HepG2 (cell line): ENCODE results near the gene TRAPPC10. TPM values are rescaled to one million over a fixed set of nuclear protein-coding genes. Genes with fewer than 3 reads are reported as not detected.

ENCODE experiments used
- ATAC-seq: fragments of 200-7000 bp; cut with Tn5 transposase; 3 replicates; pipeline ENCODE4 v1.9.1; 2020; ENCODE audit warnings: mild to moderate bottlenecking, moderate library complexity
- BruUV-seq: library from RNA; stranded (reverse); fragments of 400-500 nt; replicated peaks from 2 replicates; lab custom pipeline; 2021; lab: Mats Ljungman, UMichigan
- CTCF ChIA-PET: fragments of 300-600 bp; formaldehyde crosslinking; extraction: SDS; loops from one replicate; lab custom pipeline; 2021; ENCODE audit warnings: low total read pairs, inconsistent platforms, low intra/inter-chr PET ratio; lab: Yijun Ruan, JAX
- POLR2A ChIA-PET: fragments of 350-600 bp; sonication (Branson Sonifier 250); formaldehyde crosslinking; loops from one replicate; lab custom pipeline; 2020; ENCODE audit warnings: antibody characterized with exemption, inconsistent platforms; lab: Yijun Ruan, JAX
- DNase-seq: peaks from one replicate; pipeline ENCODE4 v3.0.0-alpha.2; 2015; ENCODE audit warnings: low spot score
- FAIRE-seq: peaks from 3 replicates; lab custom pipeline; 2011; peaks lifted over from hg19 to GRCh38; lab: Jason Lieb, UNC
- H2AFZ ChIP-seq: one replicate; pipeline ENCODE4 v1.6.1; 2011; ENCODE audit warnings: low read length, inconsistent platforms
- H3K27ac ChIP-seq: fragments of 300-600 bp; 3 replicates; pipeline ENCODE4 v1.8.0; 2011; ENCODE audit warnings: mixed run types, mild to moderate bottlenecking, mixed read lengths, low read length, inconsistent platforms; ENCODE audit not compliant: insufficient read depth; ENCODE audit errors: extremely low read length
- H3K27me3 ChIP-seq, 2 experiments: fragments of 200-600 bp in 1 of 2; 2 replicates in 1 of 2; 3 replicates in 1 of 2; pipeline versions ENCODE4 v1.6.0 to v1.8.0; 2011; ENCODE audit warnings: low read length in 2 of 2, mild to moderate bottlenecking in 2 of 2, moderate library complexity in 2 of 2, inconsistent platforms in 1 of 2; ENCODE audit not compliant: insufficient read depth in 2 of 2, control insufficient read depth in 1 of 2
- H3K36me3 ChIP-seq, 2 experiments: fragments of 200-600 bp in 1 of 2; replicated peaks in 1 of 2; 2 replicates in 1 of 2; 3 replicates in 1 of 2; pipeline versions ENCODE4 v1.5.1 to v1.8.0; 2011; ENCODE audit warnings: low read length in 2 of 2, inconsistent platforms in 1 of 2; ENCODE audit not compliant: insufficient read depth in 2 of 2, control insufficient read depth in 1 of 2
- H3K4me1 ChIP-seq: 2 replicates; pipeline ENCODE4 v1.5.1; 2012; ENCODE audit warnings: low read length, inconsistent platforms; ENCODE audit not compliant: insufficient read depth
- H3K4me2 ChIP-seq: 2 replicates; pipeline ENCODE4 v1.6.0; 2011; ENCODE audit warnings: low read depth, low read length, inconsistent platforms
- H3K4me3 ChIP-seq, 3 experiments: fragments of 200-600 bp in 1 of 3; sonication (generic), shearing (Covaris generic) in 1 of 3; replicated peaks in 1 of 3; 2 replicates each; pipeline ENCODE4 v1.5.1; 2011 to 2016; ENCODE audit warnings: low read length in 3 of 3, inconsistent platforms in 2 of 3, low read depth in 2 of 3, mild to moderate bottlenecking in 2 of 3, control low read depth in 1 of 3, mixed read lengths in 1 of 3; ENCODE audit not compliant: insufficient read depth in 1 of 3
- H3K79me2 ChIP-seq: one replicate; pipeline ENCODE4 v1.6.1; 2011; ENCODE audit warnings: low read length, inconsistent platforms; ENCODE audit not compliant: insufficient read depth
- H3K9ac ChIP-seq: 2 replicates; pipeline ENCODE4 v1.6.0; 2011; ENCODE audit warnings: mild to moderate bottlenecking, low read depth, low read length, inconsistent platforms; ENCODE audit not compliant: insufficient read depth
- H3K9me3 ChIP-seq: 2 replicates; pipeline ENCODE4 v1.5.1; 2012; ENCODE audit warnings: mild to moderate bottlenecking, low read length
- H4K20me1 ChIP-seq: 2 replicates; pipeline ENCODE4 v1.6.0; 2011; ENCODE audit warnings: inconsistent platforms, mild to moderate bottlenecking, low read length, moderate library complexity; ENCODE audit not compliant: insufficient read depth
- NCOR1 ChIP-seq: fragments of 200-600 bp; sonication (generic); IDR thresholded peaks from 2 replicates; pipeline ENCODE4 v1.7.0; 2017; ENCODE audit warnings: antibody characterized with exemption, low read length, borderline replicate concordance
- SNAI1 ChIP-seq: sonication (generic); formaldehyde crosslinking; IDR thresholded peaks from 2 replicates; pipeline ENCODE4 v1.5.0; 2020; ENCODE audit warnings: mild to moderate bottlenecking, missing genetic modification reagents, borderline replicate concordance
- SPEN ChIP-seq: sonication (generic); formaldehyde crosslinking; IDR thresholded peaks from 2 replicates; pipeline ENCODE4 v1.5.1; 2020; ENCODE audit warnings: low read depth, mild to moderate bottlenecking, missing genetic modification reagents
- TOE1 ChIP-seq: sonication (generic); formaldehyde crosslinking; IDR thresholded peaks from 2 replicates; pipeline ENCODE4 v1.4.0; 2020; ENCODE audit warnings: mild to moderate bottlenecking, missing genetic modification reagents
- U2AF2 ChIP-seq: fragments of 200-400 bp; formaldehyde crosslinking; IDR thresholded peaks from 2 replicates; pipeline ENCODE4 v1.6.1; 2017; ENCODE audit warnings: low read depth, mild to moderate bottlenecking, low read length
- ZNF318 ChIP-seq: sonication (generic); formaldehyde crosslinking; IDR thresholded peaks from 2 replicates; pipeline ENCODE4 v1.4.0; 2020; ENCODE audit warnings: mild to moderate bottlenecking, missing genetic modification reagents
- ZNF354B ChIP-seq: sonication (generic); formaldehyde crosslinking; IDR thresholded peaks from 2 replicates; pipeline ENCODE4 v1.8.0; 2022; ENCODE audit warnings: mild to moderate bottlenecking, missing genetic modification reagents
- ZNF558 ChIP-seq: sonication (generic); formaldehyde crosslinking; IDR thresholded peaks from 2 replicates; pipeline ENCODE4 v1.9.0; 2022; ENCODE audit warnings: mild to moderate bottlenecking, missing genetic modification reagents, borderline replicate concordance
- ZNF572 ChIP-seq: sonication (generic); formaldehyde crosslinking; IDR thresholded peaks from 2 replicates; pipeline ENCODE4 v1.5.1; 2020; ENCODE audit warnings: mild to moderate bottlenecking, missing genetic modification reagents
- ZSCAN12 ChIP-seq: sonication (generic); formaldehyde crosslinking; IDR thresholded peaks from 2 replicates; pipeline ENCODE4 v1.9.0; 2021; ENCODE audit warnings: mild to moderate bottlenecking, missing genetic modification reagents
- WGBS: methylation state at CpG from one replicate; pipeline ENCODE4 v1.1.6; 2017; ENCODE audit warnings: low lambda C conversion rate; 5-methylcytosine and 5-hydroxymethylcytosine counted together
- in situ Hi-C: cut with HindIII; loops from 2 replicates; pipeline ENCODE4 v1.10.0; 2017; ENCODE audit warnings: low pct_unique_long_range_greater_than_20kb; ENCODE audit not compliant: extremely low pct_ligation_motif_present
- intact Hi-C: fragments of 100-400 bp; cut with micrococcal nuclease; formaldehyde crosslinking; loops from one replicate; pipeline ENCODE4 v1.10.0; 2022; ENCODE audit not compliant: unreplicated experiment
- polyA plus RNA-seq, 8 experiments: library from polyadenylated mRNA; depleted of rRNA in 3 of 8; stranded (reverse) in 7 of 8; unstranded in 1 of 8; fragments of >200 nt; fragmentation: Illumina TruSeq in 4 of 8; extraction: Trizol in 4 of 8; gene quantifications; 2 replicates each; pipeline versions ENCODE4 v1.2.1 to v1.2.3, GENCODE V29; 2011 to 2016; ENCODE audit warnings: low read depth in 4 of 8, missing spikeins in 1 of 8, mixed read lengths in 1 of 8; ENCODE audit not compliant: insufficient read depth in 1 of 8
- total RNA-seq, 5 experiments: library from RNA; depleted of rRNA; stranded (reverse); fragments of >200 nt; fragmentation: Illumina TruSeq; extraction: Trizol; gene quantifications; 2 replicates each; pipeline ENCODE4 v1.2.3, GENCODE V29; 2016; ENCODE audit warnings: low read depth in 1 of 5
- TF ChIP-seq, protein P1 (sequence below): sonication (generic); formaldehyde crosslinking; IDR thresholded peaks from 2 replicates; pipeline ENCODE4 v1.4.0; 2020; ENCODE audit warnings: mild to moderate bottlenecking, missing genetic modification reagents
- TF ChIP-seq, protein P2 (sequence below): sonication (generic); formaldehyde crosslinking; IDR thresholded peaks from 2 replicates; pipeline ENCODE4 v1.5.0; 2020; ENCODE audit warnings: mild to moderate bottlenecking, missing genetic modification reagents

Gene TRAPPC10
- total and polyA plus RNA-seq, 2 of the 13 experiments (the other 11 are each of a cell fraction or from before 2014, with no cell fraction given), result 10.6 to 16.5 TPM

GRCh38 chr21:43989401-43989800, 22.7 kb upstream of the TRAPPC10 start:
- intact Hi-C loops (no loop called here), in situ Hi-C loops (no loop called here)
- H3K4me2 ChIP-seq, result no peak overlapping the region
- DNase-seq (no peak), ATAC-seq (no peak), FAIRE-seq (no peak)
- H3K36me3 ChIP-seq, result no peaks in the 10 kb centered on the region
- H3K27me3 ChIP-seq, result peaks cover 2 to 38% of the 10 kb centered on the region in 2 experiments; a peak in 4 of 5 replicates
- 44% methylated on average over 7 of the region's 7 CpGs for WGBS
- no peaks in the 10 kb centered on the region for H3K9me3 ChIP-seq
- peaks cover 47% of the 10 kb centered on the region for H3K4me1 ChIP-seq
- no peak overlapping the region for H3K9ac ChIP-seq
- no peak overlapping the region for H2AFZ ChIP-seq
- BruUV-seq, result no TSS peak
- ChIA-PET CTCF (no interaction called here), POLR2A (no interaction called here)
- H4K20me1 ChIP-seq, result no peaks in the 10 kb centered on the region
- no peaks in the 10 kb centered on the region for H3K79me2 ChIP-seq
- no peak overlapping the region for H3K4me3 ChIP-seq
- no peak overlapping the region for H3K27ac ChIP-seq
- no peak for TF ChIP-seq ZNF558 (CRISPR knock-in tag)
- TF ChIP-seq ZNF354B (CRISPR knock-in tag), result no peak
- TF ChIP-seq ZNF572 (CRISPR knock-in tag), result no peak
- TF ChIP-seq, protein P1, sequence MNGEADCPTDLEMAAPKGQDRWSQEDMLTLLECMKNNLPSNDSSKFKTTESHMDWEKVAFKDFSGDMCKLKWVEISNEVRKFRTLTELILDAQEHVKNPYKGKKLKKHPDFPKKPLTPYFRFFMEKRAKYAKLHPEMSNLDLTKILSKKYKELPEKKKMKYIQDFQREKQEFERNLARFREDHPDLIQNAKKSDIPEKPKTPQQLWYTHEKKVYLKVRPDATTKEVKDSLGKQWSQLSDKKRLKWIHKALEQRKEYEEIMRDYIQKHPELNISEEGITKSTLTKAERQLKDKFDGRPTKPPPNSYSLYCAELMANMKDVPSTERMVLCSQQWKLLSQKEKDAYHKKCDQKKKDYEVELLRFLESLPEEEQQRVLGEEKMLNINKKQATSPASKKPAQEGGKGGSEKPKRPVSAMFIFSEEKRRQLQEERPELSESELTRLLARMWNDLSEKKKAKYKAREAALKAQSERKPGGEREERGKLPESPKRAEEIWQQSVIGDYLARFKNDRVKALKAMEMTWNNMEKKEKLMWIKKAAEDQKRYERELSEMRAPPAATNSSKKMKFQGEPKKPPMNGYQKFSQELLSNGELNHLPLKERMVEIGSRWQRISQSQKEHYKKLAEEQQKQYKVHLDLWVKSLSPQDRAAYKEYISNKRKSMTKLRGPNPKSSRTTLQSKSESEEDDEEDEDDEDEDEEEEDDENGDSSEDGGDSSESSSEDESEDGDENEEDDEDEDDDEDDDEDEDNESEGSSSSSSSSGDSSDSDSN (CRISPR knock-in tag), result no peak
- no peak for TF ChIP-seq ZSCAN12 (CRISPR knock-in tag)
- TF ChIP-seq TOE1, result no peak
- no peak for TF ChIP-seq NCOR1
- TF ChIP-seq U2AF2, result no peak
- TF ChIP-seq, protein P2, sequence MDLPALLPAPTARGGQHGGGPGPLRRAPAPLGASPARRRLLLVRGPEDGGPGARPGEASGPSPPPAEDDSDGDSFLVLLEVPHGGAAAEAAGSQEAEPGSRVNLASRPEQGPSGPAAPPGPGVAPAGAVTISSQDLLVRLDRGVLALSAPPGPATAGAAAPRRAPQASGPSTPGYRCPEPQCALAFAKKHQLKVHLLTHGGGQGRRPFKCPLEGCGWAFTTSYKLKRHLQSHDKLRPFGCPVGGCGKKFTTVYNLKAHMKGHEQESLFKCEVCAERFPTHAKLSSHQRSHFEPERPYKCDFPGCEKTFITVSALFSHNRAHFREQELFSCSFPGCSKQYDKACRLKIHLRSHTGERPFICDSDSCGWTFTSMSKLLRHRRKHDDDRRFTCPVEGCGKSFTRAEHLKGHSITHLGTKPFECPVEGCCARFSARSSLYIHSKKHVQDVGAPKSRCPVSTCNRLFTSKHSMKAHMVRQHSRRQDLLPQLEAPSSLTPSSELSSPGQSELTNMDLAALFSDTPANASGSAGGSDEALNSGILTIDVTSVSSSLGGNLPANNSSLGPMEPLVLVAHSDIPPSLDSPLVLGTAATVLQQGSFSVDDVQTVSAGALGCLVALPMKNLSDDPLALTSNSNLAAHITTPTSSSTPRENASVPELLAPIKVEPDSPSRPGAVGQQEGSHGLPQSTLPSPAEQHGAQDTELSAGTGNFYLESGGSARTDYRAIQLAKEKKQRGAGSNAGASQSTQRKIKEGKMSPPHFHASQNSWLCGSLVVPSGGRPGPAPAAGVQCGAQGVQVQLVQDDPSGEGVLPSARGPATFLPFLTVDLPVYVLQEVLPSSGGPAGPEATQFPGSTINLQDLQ, result no peak
- no peak for TF ChIP-seq ZNF318 (CRISPR knock-in tag)
- TF ChIP-seq SNAI1 (CRISPR knock-in tag), result no peak
- no peak for TF ChIP-seq SPEN (CRISPR knock-in tag)
